Posterior cingulate gyrus (tissue), 11 donors: ENCODE data around the gene HSPA9.
"Not testable (repeated sequence)": the region's sequence is repeated elsewhere in the genome, so short reads cannot be mapped to it uniquely, and the experiment has no call there.

Experiments
- DNase-seq, 10 donors: peaks; one replicate each; pipeline versions ENCODE4 v3.0.0 to v3.0.0-alpha.2; 2020 to 2021; ENCODE audit warnings: mixed read lengths in 3 of 10
- intact Hi-C: fragments of 100-400 bp; cut with DNase I; formaldehyde crosslinking; loops from one replicate; pipeline ENCODE4 v1.15.1; 2023

HSPA9 gene

DNA sequence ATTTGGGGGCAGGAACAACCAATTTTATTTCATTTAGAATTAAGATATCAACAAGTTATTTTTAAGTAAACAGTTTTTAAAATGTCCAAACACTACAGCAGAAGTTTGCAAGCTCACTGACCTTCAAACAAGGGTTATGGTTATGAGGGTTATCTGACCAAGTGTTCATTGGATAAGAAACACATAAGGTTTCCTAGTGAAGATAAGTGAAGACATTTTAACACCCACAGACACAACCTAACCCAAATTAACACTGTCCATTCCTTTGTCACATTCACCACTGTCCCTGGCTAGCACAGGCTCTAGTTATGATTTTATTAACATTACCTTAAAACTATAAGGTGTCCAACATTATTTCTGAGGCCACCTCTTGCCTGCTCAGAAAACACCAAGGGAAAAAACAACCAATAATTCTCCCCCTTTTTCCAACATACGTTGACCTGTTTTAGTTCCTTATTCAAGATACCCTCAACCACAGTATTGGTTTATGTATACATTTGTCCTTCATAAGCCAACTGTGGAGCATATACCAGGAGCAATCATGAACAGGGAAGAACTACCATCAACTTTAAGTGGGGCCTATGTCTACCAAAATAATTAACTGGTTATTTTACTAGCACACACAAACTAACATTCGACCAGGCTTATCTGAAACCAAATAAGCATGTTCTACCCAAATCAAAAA is 36.1 kb downstream of the HSPA9 start:
- intact Hi-C loops: no loop called here
- no peak for DNase-seq

DNA sequence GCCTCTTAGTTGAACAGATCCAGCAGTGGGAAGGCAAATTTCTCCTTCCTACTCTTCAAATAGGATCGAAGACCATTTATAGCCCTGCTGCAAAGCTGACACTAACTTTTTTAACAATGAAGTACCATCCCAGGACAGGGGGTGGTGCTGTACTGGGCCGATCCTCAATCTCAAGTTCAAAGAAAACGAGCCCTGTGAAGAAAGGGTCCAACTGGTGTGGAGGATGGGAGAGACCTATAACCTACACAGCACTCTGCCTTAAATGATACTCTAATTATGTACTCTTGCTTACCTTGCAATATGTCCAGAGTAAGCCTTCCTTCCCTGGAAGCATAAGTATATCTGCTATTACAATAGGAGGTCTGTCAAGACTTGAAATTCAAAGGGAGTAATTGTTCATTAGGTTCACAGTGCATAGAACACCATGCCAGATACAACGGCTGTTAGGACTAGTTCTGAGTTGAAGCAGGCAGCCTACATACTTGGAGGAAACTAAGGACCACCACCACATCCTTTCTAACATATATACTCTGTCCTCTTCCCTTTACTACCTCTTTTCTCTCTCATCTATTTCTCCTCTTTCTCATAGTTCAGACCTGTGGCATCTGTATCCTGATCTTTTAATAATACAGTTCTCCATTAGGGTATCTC is 38.4 kb downstream of the HSPA9 start:
- DNase-seq: no peak
- intact Hi-C loops: no loop called here

DNA sequence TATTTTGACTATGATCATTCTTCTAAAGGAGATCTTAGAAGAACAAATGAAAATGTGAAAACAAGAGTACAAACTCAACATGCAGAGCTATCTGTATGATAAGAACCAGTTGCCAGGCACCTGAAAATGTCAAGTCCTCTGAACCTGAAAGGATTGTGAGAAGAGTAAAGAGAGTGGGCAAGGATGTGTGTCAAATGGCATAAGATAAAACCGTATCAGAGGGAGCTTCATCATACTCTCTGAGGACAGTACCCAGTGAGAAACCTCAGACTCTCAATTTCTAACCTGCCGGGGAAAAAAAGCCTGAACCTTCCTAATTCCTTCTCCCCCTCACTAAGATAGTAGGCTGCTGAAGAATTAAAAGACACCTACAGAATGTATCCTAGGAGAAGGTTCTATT is 39.0 kb downstream of the HSPA9 start:
- intact Hi-C loops: no loop called here
- no peak for DNase-seq

DNA sequence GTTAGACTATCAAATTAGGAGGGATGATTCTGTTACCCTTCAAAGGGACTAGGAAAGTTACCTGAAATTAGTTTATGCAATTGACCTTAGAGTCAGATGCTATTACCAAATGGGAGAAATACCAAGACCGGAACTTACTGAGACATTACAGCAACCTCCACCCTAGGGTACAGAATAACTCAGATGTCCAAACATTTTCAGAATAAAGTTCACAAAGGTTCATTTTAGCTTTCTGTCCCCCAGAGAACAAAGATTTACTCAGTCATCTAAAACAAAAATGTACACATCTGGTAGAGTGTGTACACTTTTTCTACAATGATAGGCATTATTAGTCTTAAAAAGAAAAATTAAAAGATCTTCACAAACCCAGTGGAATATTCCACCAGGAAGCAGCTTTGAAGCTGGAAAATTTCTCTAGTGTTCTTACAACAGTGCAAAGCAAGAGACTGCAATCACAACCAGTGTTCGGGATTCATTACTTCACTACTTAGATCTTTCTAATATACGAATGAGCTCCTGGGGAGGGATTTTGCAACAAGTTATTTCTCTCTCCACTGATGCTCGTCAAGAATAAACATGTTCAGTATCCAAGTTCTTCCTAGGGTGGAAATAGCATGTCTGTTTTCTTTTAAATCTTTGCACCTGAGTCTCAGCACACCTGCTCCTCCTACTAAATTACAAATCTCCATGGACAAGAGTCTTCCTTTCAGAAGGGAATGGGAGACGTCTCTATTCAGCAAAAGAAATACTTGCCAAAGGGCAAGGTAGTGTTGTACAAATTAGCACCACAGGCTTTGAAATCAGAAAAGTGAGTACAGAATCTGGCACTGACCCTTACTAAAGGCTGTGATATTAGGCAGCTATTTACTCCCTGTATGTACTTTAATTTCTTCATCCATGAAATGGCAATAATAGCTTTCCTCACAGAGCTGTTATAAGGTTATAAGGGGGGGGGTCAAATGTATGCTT is 40.9 kb downstream of the HSPA9 start:
- no peak for DNase-seq
- intact Hi-C loops: no loop called here

DNA sequence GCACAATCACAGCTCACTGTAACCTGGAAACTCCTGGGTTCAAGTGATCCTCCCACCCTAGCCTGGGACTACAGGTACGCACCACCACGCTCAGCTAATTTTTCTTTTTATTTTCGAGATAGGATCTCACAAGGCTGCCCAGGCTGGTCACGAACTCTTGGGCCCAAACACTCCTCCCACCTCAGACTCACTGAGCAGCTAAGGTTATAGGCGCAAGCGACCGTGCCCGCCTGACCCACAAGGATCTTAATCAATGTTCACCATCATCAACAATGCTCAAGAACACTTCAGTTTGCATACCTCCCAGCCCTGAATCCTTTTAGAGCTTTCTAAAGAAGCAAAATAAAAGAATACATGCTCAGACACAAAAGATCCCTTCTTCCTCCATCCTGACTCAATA is 45.4 kb downstream of the HSPA9 start:
- intact Hi-C loops: no loop called here
- DNase-seq: no peak

DNA sequence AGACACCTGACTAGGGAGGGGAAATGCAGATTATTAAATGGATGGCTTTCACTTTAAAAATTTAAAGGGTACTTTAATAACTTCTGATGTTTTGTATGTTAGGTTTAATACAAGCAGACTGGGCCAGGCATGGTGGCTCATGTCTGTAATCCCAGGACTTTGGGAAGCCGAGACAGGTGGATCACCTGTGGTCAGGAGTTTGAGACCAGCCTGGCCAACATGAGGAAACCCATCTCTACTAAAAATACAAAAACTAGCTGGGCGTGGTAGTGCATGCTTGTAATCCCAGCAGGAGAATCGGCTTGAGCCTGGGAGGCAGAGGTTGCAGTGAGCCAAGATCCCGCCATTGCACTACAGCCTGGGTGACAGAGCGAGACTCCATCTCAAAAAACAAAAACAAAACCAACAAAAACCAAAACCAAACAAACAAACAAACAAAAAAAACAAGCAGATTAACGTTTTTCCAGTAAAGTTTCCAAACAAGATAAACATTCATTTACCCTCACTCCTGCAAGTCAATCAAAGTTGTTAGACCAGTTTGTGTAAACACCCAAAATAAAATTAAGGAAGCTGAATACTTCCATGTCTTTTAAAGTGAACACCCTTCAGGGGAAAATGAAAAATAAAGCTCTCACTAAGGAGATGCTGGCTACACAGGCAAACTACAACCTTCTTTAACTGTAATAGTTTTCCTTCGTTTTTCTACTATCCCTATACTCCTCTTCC is 46.3 kb downstream of the HSPA9 start:
- no peak for DNase-seq
- intact Hi-C loops: no loop called here

DNA sequence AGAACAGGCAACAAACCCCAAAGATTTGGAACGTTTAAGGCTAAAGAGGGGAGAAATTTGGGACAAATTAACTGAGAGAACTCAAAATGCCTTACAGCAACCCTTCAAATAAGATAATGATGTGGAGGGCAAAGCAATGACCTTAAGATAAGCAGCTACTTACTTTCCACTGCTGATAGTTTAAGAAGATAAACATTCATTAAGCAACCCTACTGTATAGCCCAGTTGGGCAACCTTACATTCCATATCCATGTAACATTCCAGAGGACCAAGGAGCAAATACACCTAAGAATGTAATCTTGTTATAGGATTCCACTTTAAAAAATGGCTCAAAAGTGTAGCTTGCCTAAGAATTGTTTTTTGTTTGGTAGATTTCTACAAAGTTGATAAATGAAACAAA is 47.0 kb downstream of the HSPA9 start:
- intact Hi-C loops: no loop called here
- no peak for DNase-seq

DNA sequence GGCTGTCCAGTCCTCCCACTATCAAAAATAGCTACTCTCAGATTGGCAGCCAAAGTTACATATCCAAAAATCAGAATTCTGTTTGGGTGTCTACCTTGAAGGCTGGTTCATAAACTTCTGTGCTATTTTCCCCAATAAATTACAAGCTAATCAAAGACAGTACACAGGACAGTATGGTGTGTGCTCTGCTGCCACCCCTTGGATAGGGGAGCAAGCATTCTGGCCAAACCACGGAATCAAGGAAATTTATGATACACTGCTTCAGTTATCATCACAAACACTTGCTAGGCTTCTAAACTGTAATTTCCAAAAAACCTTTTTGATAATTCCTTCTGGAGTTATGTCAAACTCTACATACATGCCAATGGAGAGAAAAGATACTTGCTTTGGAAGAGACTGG is 48.0 kb downstream of the HSPA9 start:
- intact Hi-C loops: no loop called here
- no peak for DNase-seq

DNA sequence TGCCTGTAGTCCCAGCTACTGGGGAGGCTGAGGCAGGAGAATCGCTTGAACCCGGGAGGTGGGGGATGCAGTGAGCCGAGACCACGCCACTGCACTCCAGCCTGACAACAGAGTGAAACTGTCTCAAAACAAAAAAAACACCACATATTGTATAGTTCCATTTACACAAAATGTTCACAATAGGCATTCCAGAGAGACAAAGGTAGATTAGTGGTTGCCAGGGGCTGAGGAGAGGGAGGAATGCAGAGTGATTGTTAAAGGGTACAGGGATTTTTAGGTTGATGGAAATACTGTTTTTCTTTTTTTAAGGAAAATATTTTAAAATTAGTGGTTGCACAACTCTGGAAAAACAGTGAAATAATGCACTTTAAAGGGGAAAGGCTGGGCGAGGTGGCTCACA is 51.8 kb downstream of the HSPA9 start:
- intact Hi-C loops: no loop called here
- DNase-seq: no peak

DNA sequence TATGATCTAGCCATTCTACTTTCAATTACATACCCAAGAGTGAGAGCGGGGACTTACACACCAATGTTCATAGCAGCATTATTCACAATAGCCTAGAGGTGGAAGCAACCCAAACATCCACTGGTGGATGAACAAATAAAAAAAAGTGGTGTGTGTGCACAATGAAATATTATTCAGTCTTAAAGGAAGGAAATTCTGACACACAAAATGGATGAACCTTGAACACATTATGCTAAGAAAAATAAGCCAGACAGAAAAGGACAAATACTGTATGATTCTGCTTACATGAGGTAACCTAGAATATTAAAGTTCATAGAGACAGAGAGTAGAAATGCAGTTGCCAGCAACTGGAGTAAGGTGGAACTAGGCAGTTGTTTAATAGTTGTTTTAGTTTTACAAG is 54.2 kb downstream of the HSPA9 start:
- intact Hi-C loops: no loop called here
- DNase-seq: no peak

DNA sequence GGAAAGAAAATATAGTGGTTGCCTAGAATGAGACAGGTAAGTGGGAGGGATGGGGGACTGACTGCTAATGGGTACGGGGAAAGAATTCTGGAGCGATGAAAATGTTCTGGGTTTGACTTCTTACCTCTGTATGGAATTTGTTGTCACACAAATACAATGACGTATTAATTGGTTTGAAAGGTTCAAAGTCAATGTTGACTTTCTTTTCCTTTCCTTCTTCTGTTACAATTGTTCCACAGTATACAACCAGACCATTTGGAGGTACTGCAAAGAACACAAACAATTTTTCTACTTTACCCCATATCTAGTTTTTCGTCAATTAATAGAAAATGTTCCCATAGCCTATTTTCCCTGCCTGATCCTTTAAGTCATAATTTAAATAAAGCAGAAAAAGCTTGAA is 57.8 kb downstream of the HSPA9 start:
- DNase-seq: no peak
- intact Hi-C loops: no loop called here

DNA sequence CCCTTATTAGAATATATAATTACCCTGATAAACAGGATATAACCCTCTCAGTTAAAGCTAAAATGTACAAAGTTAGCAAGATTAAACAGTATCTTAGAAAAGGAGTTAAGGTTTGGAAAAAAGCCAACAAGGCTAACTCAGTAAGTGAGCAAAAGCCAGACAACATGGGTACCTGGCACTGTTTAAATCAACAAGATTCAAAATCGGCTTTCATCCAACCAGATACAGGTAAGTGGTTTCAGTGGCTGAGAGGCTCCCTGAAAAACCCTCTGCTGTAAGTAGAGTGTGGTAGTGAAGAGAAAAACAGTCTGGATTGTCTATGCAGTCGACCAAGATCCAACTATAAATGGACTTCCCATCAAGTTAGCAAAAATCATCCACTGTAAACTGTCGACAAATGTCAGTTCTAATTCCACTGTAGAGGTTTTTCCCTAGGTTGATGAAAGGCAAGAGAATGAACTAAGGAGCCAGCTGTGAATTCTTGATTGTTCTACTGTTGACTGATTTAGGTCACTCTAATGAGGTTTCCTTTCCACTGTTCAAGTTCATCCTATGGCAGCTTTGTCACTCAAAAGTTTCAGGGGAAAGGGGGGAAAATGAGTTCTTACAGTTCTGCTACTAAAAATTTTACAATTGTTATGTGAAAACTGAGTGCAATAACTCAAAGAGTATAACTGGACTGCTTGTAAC is 59.5 kb downstream of the HSPA9 start:
- intact Hi-C loops: no loop called here
- no peak for DNase-seq

DNA sequence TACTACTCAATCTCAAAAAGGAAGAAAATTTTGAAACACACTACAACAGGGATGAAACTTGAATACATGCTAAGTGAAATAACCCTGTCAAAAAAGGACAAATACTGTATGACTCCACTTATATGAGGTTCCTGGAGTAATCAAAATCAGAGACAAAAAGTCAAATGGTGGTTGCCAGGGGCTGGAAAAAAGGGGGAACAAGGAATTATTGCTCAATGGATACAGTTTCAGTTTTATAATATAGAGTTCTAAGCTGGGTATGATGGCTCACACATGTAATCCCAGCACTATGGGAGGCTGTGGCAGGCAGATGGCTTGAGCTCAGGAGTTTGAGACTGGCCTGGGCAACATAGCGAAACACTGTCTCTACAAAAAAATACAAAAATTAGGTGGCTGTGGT is 61.2 kb downstream of the HSPA9 start:
- no peak for DNase-seq
- intact Hi-C loops: no loop called here

DNA sequence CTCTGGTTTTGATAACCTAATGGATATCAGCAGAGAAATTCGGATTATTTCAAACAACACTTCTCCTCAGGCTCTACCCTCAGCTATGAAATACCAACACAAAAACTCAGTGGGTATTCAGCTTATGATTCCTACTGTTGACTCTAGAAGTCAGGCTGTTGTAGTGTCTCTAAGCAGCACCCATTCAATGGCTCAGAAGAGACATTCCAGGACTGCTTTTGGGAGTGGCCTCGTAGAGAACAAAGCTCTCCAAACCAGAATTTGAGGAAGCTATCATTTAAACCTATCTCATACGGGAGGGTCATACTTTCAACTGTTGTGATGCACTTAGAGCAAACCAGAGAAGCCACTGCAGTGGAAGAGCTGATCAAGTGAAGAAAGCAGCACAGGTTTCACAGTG is 66.2 kb downstream of the HSPA9 start:
- intact Hi-C loops: no loop called here
- no peak for DNase-seq

DNA sequence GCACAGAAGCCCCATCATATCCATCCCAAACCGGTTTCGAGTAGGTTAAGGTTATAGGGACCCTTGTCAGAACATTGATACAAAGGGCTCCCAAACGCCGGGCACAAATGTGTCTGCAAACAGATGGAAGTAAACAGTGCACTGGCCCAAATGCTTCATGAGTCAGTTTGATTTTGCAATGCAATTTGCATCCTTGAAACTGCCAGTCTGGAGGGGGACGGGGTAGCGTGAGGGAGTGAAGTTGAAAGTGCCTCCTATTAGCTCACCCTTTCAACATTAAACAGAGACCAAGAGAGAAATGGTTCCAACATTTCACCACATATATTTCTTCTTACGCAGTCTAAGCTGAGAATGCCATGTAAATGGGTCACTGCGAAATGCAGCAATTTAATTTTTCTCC is 67.7 kb downstream of the HSPA9 start:
- DNase-seq, intact Hi-C loops: not testable (repeated sequence)

DNA sequence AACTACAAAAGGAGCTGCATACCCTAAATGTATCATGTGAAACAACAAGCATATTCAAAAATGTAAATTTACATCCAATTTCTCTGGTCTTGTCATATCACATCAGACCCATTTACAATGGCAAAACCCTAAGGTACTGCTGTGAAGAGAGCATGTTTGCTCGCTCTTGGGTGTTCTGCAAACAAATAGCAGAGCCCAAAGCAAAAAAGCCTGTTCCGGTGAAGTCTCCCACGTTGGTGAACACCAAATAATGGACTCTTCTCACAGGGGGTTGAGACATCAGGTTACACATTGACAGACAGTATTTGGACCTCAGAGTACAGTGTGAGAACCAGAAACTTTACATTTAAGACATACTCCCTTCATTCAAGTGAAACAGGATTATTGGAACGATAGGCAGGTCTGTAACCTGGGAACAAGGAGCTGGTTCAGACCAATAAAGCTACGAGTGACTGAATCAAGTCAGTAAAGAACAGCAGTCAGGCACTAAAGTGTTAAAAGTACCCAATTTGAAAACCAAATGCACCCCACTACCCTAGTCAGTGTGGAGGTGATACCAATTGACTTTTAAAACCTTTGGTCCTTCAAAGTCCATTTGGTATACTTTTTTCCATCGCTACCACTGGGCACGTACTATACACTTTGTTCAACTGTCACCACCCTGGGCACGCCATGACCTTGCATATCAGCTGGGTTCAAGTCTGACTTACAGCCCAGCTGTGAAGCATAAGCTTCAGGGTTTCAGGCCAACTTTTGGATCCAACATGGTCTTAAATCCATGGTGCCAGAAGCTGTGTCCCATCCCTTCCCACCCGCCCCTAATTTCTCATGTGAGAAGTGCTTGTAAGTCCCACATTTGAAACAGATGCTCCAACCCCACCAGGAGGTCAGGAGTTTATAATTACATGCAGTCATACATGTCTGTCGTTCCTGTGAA is 68.6 kb downstream of the HSPA9 start:
- intact Hi-C loops: no loop called here
- DNase-seq: no peak

DNA sequence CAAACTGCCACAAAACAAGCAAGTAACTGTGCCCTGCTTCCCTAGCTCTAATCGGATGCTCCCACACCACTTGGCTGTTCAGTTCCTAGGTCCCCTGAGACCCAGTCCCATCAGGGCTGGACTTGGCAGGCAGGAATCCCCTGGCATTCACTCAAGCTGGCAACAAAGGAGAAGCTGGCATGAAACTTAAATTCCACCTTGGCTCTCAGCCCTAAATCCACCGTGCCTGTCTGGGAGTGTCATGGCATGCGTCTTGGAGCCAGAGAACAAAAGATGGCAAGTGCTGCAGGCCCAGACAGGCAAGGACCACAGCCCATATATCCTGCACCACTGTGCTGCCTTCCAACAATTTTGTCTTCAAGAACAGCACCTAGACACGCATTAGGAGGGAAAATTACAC is 70.4 kb downstream of the HSPA9 start:
- intact Hi-C loops: no loop called here
- DNase-seq: peak in 1 of 10 donors; percentile 20
